ENCODE results near the gene LPIN3.

LPIN3 gene

GRCh38 chr20:41393705-41394066, 53.1 kb downstream of the LPIN3 start:
- no peak for DNase-seq (ENCODE audit: low read depth in 2 of 2)

GRCh38 chr20:41394081-41394480, 53.5 kb downstream of the LPIN3 start:
- DNase-seq (ENCODE audit: low read depth in 2 of 2), result no peak

GRCh38 chr20:41394931-41395666, 54.5 kb downstream of the LPIN3 start:
- DNase-seq (ENCODE audit: low read depth in 2 of 2), result no peak

DNA sequence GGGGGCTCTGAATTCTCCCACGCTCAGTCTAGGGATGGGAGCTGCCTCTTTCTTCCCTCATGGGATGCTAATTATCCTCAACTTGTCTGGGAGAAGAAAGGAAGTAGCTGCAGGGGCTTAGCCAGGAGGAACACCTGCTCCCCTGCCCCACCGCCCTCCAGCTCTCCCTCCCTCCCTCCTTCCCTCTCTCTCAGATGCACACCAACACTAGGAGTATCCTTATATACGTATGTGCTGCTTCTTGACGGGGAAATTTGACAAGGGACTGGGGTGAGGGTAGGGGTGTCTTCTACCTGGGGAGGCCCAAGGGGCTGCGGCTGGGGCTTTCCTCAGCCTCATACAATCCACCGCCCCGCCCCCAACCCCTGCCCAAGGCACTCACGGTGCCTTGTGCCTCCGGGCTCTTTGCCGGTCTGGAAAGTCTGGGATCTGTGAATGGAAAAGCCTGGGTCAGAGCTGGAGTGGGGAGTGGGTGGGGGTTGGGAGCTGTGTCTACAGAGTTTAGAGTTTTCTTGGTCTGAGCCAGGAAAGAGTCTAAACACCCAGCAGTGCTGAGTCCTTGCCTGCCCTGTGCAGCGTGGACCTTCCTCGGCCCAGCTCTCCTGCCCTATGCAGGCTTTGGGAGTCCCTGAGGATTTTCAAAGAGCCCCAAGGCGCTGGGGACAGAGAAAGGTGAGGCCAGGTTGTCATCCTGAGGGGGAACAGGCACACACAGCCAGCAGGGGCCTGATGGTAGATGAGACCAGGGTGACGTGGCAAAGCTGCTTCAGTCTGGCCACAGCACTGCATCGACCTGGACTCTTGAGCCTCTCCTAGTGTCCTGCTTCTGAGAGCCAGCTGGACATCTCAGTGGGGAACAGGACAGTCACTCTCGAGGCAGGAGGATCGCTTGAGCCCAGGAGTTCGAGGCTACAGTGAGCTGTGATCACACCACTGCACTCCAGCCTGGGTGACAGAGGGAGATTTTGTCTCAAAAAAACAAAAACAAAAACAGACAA, 55.3 kb downstream of the LPIN3 start:
- no peak for DNase-seq (ENCODE audit: low read depth in 2 of 2)

GRCh38 chr20:41398408-41398807, 57.8 kb downstream of the LPIN3 start:
- no peak for DNase-seq (ENCODE audit: low read depth in 2 of 2)

- no peak for DNase-seq (ENCODE audit: low read depth in 2 of 2)
Measured at GRCh38 chr20:41403604-41404003, 63.0 kb downstream of the LPIN3 start.

GRCh38 chr20:41405436-41405835, 64.8 kb downstream of the LPIN3 start:
- no peak for DNase-seq (ENCODE audit: low read depth in 2 of 2)

- no peak for DNase-seq (ENCODE audit: low read depth in 2 of 2)
Measured at GRCh38 chr20:41406353-41406752, 65.7 kb downstream of the LPIN3 start.

DNA sequence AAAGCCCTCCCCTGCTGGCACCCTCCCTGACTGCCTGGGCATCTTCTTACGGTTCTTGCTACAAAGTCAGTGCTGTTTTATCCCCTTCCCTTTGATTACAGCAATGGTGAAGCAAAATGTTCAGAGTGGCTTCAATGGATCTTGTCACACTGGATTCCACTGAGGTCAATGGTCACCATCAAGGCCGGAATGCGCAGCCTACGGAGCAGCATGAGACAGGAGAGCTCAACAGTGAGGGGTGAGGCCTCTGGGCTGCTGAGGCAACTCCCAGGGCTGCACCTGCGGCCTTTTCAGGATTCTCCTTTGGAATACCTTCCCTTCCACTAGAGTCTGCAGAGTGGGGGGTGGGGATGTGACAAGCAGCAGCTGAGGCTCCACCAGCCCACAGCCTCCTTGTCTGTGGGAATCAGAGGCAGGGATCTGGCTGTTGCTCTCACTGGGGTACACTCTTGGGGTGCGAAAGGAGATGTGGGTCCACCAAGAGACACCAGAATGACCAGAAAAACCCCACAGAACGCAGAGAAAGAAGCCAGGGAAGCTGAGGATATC, 66.3 kb downstream of the LPIN3 start:
- no peak for DNase-seq (ENCODE audit: low read depth in 2 of 2)

GRCh38 chr20:41407607-41408006, 67.0 kb downstream of the LPIN3 start:
- DNase-seq (ENCODE audit: low read depth in 2 of 2), result no peak

GRCh38 chr20:41408156-41408794, 67.7 kb downstream of the LPIN3 start:
- no peak for DNase-seq (ENCODE audit: low read depth in 2 of 2)

DNA sequence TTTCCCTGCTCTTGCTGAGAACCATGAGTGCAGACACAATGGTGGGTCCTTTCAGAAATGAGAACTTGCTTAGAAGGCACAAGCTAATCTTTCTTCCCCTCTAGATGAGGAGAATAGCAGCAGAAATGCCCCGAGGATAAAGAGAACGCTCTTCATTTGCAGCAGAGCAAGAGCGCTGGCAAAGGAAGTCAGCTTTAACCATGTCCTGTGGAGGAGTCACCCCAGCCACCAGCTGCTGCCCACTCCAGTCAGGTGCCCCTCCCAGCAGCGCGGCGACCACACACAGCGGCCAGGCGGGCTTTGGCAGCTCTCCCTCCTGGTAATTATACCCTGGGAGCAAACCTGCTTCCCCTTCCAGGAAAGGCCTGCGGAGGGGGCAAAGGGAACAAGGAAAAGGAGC, 68.4 kb downstream of the LPIN3 start:
- DNase-seq (ENCODE audit: low read depth in 2 of 2), result no peak

Data from stimulated activated CD8-positive, alpha-beta memory T cell treated with anti-CD3 and anti-CD28 coated beads, Interleukin-7, amount 100 ng/mL, for 1 hour (primary cell).